ENCODE measurements around the gene COX7A2. TPM values are rescaled to one million over a fixed set of nuclear protein-coding genes. Genes with fewer than 3 reads are reported as not detected.

Gene COX7A2
- total RNA-seq, 4 donors from 2014 or later = 58.5 to 1,788 (median 211) TPM

DNA sequence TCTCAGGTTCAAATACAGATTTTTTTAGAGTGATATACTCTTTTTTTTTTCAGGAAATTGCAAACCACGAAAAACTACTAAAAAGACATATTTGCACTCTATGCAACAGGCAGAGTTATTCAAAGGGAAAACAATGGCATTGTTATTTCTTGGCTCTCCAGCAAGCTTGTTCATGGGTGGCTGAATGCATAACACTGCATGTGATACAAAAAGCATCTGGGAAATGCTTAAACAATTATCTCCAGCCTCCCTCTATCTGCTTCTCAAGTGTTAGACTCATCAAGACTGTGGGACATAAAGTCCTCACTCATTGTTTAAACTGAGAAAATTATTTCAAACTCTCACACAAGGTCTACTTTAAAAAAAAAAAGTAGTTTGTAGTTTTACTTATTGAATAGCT, 30.5 kb downstream of the COX7A2 start:
- TF ChIP-seq, protein P1, sequence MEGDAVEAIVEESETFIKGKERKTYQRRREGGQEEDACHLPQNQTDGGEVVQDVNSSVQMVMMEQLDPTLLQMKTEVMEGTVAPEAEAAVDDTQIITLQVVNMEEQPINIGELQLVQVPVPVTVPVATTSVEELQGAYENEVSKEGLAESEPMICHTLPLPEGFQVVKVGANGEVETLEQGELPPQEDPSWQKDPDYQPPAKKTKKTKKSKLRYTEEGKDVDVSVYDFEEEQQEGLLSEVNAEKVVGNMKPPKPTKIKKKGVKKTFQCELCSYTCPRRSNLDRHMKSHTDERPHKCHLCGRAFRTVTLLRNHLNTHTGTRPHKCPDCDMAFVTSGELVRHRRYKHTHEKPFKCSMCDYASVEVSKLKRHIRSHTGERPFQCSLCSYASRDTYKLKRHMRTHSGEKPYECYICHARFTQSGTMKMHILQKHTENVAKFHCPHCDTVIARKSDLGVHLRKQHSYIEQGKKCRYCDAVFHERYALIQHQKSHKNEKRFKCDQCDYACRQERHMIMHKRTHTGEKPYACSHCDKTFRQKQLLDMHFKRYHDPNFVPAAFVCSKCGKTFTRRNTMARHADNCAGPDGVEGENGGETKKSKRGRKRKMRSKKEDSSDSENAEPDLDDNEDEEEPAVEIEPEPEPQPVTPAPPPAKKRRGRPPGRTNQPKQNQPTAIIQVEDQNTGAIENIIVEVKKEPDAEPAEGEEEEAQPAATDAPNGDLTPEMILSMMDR (IDR thresholded peaks at IDR 0.05) = no peak
- TF ChIP-seq POLR2A (IDR thresholded peaks at IDR 0.05) = no peak
- Histone ChIP-seq H3K36me3 (no peaks in the 10 kb centered on the region), H3K4me3 (no peak overlapping the region), H3K27ac (no peak overlapping the region), H3K9me3 (no peaks in the 10 kb centered on the region), H3K4me1 (peaks cover 0 to 18% of the 10 kb centered on the region in 2 donors), H3K27me3 (no peaks in the 10 kb centered on the region)
- intact Hi-C loops (cut with DNase I; ENCODE audit: low total_unique reads) = loop anchor here (10.0 kb wide), 2 partner anchors 1118 to 1358 kb away; no protein-coding TSS in a partner anchor
- DNase-seq = no peak

DNA sequence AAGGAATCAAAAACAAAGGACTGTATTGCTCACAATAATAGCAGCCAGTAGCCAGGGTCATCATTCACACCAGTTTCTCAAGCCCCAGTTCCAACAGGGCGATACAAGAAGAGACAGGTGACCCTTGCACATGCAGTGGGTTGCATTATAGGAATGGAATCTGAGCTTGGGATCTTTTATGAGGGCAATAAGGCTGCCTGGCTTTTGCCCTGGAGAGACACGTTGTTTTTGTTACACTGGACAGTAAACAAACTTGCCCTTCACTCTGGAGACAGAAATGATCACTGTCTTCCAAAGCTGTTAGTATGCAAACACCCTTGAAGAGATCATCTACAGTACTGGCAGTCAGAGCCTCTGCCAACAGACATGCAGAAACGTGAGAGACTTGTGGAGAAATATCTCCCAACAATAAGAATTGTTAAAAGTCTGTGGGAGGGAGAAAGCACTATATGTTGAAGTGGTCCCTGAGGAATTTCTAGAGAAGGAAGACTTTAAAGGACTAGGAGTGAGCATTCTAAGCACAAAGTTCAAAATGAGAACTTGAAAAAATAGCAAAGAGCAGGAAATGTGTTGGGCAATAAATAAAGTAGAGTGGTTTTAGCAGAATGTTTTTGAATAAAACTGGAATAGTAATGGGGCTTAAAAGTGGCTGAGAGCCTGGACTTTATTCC, 31.5 kb downstream of the COX7A2 start:
- no peaks in the 10 kb centered on the region for H3K27me3 ChIP-seq
- intact Hi-C loops (cut with DNase I; ENCODE audit: low total_unique reads) = loop anchor here (10.0 kb wide), 2 partner anchors 1117 to 1357 kb away; no protein-coding TSS in a partner anchor
- no peak overlapping the region for H3K4me3 ChIP-seq
- peaks cover 0 to 12% of the 10 kb centered on the region in 2 donors for H3K4me1 ChIP-seq
- no peak for DNase-seq
- no peak for TF ChIP-seq POLR2A (IDR thresholded peaks at IDR 0.05)
- TF ChIP-seq, protein P1 (IDR thresholded peaks at IDR 0.05) = no peak
- no peaks in the 10 kb centered on the region for H3K9me3 ChIP-seq
- no peaks in the 10 kb centered on the region for H3K36me3 ChIP-seq
- H3K27ac ChIP-seq = no peak overlapping the region

DNA sequence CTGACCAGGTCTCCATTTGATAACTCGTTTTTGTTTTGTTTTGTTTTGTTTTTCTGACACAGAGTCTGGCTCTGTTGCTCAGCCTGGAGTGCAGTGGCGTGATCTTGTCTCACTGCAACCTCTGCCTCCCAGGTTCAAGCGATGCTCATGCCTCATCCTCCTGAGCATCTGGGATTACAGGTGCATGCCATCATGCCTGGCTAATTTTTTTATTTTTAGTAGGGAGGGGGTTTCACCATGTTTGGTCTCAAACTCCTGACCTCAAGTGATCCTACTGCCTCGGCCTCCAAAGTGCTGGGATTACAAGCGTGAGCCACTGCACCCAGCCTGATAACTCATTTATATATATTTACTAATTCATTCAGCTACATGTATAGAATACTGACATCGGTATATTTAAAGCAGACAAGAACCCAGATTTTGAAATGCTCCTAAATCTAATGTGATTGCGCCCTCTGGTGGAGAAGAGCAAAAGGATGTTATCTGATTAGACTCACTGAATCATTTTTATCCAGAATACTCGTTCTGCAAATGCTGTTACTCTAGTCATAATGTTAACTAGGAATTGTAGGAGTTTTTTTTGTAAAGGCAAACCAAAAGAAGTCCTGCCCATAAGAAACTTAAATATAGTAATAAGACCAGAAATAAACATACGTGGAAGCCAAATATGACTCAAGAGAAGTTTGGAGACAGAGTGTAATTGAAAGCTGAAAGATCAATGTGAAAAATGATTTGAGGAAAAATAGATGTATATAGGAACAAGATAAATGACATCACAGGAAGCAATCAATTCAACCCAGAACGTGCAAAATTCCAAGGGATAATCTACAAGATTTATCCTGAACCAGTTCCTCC, 32.5 kb downstream of the COX7A2 start:
- intact Hi-C loops (cut with DNase I; ENCODE audit: low total_unique reads) = loop anchor here (10.0 kb wide), 2 partner anchors 1116 to 1356 kb away; no protein-coding TSS in a partner anchor
- no peak overlapping the region for H3K27ac ChIP-seq
- H3K36me3 ChIP-seq = no peaks in the 10 kb centered on the region
- H3K9me3 ChIP-seq = no peaks in the 10 kb centered on the region
- H3K4me1 ChIP-seq = peaks cover 0 to 12% of the 10 kb centered on the region in 2 donors
- no peaks in the 10 kb centered on the region for H3K27me3 ChIP-seq
- peak in 1 of 2 donors; percentile 77 for DNase-seq
- H3K4me3 ChIP-seq = no peak overlapping the region
- TF ChIP-seq POLR2A (IDR thresholded peaks at IDR 0.05) = no peak
- TF ChIP-seq, protein P1 (IDR thresholded peaks at IDR 0.05) = peak; percentile 65 to 79 (median 72)

DNA sequence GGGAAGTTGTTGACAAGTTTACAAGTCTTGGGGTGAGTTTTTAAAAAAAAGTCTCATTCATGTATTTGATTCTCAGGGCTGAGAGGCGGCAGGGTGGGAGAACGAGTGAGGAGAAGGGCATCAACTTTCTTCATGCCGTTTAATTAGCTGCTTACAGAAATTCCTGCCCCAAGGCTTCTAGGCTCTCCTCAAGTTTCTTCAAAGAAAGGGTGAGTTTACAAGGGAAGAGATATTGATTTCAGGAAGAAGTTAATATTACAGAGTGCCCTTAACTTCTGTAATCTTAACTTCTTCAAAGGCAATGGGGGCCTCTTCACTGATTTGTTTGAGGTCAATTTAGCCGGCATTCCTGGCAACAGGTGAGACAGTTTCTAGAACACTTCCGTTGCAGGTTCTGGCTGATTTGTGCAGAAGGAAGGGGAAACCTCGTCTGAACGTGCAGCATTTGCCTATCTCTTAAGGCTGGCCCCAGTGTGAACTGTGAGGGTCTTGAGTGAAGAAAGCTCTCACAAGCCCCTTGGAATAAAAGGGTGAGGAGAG, 34.3 kb downstream of the COX7A2 start:
- H3K27ac ChIP-seq = no peak overlapping the region
- intact Hi-C loops (cut with DNase I; ENCODE audit: low total_unique reads) = no loop called here
- TF ChIP-seq, protein P1 (IDR thresholded peaks at IDR 0.05) = no peak
- TF ChIP-seq POLR2A (IDR thresholded peaks at IDR 0.05) = no peak

More for the DNA sequence above, 34.3 kb downstream of the COX7A2 start:
- DNase-seq = no peak
- Histone ChIP-seq H3K4me1 (peaks cover 0 to 12% of the 10 kb centered on the region in 2 donors), H3K4me3 (no peak overlapping the region), H3K9me3 (no peaks in the 10 kb centered on the region), H3K36me3 (no peaks in the 10 kb centered on the region), H3K27me3 (no peaks in the 10 kb centered on the region)

Measured in uterus (tissue), 4 donors.